Endothelial cell of hepatic sinusoid (primary cell): ENCODE data around the gene LDLRAD3.

ENCODE experiments used
- in situ Hi-C: cut with HindIII; loops from 2 replicates; pipeline ENCODE4 v1.10.0; 2017; ENCODE audit warnings: low sequenced_read_pairs

The LDLRAD3 gene

DNA sequence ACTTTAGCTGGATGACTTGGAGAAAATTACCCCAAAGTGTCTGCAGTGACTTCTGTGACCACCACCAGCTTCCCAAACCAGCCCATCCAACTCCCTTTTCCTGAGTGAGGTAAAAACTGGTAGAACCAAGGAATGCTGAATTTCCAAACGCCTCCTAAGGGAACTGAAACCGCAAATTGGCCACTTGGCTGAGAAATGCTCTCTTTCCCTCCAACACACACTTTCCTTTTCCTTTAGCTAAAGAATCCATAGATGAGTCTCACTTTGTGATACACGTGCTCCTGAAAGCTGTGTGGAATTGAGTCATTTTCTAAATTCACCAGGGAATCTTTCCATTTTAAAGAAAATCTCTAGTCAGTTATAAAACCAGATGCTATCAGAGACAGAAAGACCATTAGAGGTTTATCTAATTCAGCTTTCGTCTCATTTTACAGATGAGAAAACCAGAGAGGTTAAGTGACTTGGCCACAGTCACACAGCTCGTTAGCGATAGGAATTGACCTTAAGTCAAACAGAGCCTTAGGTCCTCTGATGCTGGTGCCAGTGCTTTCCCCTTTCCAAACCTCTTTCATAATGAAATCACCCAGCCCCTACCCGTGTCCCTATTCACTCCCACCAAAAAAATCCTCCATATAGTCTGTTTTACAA is 208.2 kb downstream of the LDLRAD3 start:
- in situ Hi-C loops, result no loop called here

DNA sequence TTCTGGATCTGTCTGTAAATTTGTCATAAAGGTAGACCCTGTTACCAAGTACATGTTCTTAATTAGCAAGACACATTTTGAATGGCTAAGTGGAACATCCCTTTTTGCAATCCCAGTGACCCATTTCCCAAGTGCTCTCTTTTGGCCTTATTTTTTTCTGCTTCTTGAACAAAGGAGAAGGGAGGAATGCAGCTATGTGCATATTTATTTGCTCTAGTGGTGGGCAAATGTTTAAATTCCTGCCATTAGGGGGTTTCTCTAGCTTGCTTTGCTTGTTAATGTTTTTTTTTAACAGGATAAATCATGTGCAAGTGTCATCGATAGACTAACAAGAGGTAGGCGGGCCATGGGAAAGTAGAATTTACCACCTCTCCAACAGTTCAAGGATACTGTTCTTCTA is 209.7 kb downstream of the LDLRAD3 start:
- in situ Hi-C loops, result no loop called here

DNA sequence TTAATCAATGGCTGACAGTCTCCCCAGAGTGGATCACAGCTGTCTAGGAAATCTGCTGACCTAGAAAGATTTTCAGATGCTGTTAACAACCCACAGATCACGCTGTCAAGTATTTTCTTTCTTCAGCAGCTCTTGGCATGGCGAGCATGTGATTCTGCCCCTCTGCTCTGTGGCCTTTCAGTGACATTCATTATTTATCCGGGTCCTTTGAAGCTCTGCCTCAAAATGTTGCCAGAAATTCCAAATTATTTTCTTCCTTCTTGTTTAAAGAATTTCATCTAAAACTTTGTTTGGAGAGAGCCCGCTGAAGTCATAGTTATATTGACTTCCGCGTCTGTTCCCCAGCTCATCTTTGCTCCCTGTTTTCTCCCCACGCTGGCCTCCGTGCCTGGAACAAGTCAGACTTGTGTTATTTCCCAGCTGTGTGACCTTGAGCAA is 211.3 kb downstream of the LDLRAD3 start:
- in situ Hi-C loops, result no loop called here

DNA sequence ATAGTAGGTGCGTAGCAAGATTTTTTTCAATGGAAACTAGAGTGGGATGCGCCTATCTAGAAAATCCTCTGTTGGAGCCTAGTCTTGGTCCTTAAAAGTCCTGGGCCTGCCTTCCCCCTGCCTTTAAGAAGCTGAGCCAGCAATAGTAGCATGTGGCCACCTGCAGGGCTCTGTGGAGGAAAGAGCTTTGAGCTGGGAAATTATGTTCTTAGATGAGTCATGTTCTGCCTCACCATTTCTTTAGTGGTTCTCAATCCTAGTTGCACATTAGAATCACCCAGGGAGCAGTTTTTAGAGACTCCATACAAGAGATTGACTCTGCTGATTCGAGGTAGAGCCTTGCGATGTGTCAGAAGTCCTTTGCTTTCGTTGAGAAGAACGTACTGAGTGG is 211.9 kb downstream of the LDLRAD3 start:
- in situ Hi-C loops, result no loop called here

DNA sequence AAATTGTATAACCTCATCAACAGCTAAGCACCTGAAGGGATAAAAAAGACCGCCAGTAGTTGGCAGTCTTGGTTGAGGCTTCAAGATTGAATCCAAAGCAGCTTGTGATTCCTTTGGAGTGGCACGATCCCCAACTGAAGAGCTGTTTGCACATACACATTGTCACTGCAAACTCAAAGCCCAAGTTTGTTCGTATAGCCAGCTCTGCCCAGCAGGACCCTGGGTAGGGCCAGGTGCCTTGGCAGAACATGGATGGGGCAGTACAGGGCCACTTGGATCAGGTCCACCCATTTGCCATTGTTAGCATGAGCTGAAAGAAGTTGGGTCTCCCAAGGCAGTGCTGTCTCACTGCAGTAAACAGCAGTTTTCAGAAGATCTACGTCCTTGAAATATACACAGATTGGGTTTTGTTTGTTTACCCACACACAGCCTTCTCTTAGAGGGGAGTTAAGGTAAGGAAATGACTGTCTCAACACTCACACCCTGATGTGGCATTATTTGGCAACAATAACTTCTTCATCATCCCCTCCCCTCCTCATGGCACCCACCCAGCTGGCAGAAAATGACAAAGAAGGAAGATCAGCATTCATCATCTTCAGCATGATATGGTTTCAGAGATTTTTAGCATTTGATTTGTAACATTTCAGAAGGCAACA is 212.4 kb downstream of the LDLRAD3 start:
- in situ Hi-C loops, result no loop called here

DNA sequence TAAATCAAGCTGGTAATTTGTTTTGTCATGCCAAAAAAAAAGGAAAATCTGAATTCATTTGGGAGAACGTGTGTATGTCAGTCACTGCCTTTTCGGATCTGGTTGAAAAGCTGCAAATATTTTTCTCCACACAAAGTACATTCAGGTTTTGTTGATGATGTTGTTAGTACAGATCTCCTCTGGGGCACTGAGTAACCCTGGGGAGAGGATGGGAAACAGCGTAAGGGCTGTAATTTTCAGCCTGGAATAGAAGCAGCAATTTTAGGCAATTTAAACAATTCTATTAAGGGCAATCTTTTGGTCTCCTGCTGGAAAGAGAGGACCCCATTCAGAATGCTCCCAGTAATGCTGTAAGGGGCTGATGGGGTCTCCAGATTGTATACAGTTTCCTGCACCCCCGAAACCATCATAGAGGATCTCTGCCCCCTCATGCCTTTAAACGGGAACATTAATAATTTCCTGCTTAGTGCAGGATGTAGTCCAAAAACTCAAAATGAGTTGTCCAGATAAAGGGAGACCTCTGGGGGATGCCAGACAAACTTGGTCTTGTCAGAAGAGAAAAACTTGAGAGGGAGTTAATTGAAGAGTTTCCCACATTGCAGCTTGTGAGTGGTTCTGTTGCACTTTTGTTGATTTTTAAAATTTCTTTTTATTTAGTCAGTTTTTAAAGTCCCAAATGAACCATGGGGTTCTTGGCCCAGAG is 213.1 kb downstream of the LDLRAD3 start:
- in situ Hi-C loops, result no loop called here

DNA sequence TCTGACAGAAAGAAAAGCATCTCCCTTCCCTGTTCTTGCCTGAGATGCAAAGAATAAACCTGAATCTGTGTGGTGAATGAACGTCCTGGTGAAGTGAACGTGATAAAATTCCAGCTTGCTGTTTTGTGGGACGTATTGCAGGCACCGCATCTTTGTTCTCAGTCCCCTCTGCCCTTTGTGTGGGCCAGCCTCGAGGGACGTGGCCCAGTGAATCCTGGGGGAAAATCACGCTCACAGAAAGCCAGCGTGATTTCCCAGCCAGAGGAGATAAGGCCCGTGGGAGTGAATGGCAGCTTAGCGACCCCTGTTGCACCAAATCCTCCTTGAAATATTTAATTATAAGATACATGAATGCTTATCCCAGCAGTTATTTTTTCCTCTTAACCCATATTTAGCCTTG is 216.2 kb downstream of the LDLRAD3 start:
- in situ Hi-C loops, result no loop called here

DNA sequence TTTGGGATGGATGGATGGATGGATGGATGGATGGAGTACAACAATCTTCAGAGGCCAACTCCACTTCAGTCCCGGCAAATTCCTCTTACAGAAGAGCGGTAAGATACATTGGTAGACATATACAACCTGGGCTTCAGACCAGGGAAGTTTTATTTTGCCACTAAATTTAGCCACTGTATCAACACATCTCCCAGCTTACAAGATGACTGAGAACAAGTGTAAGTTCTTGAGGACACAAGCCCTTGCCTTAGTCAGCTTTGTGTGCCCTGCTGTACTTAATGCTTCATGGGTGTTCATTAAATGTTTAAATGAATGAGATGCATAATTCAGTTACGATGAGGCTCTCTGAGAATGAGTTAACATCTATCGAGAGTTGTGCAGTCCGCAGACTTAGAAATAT is 217.7 kb downstream of the LDLRAD3 start:
- in situ Hi-C loops, result no loop called here

DNA sequence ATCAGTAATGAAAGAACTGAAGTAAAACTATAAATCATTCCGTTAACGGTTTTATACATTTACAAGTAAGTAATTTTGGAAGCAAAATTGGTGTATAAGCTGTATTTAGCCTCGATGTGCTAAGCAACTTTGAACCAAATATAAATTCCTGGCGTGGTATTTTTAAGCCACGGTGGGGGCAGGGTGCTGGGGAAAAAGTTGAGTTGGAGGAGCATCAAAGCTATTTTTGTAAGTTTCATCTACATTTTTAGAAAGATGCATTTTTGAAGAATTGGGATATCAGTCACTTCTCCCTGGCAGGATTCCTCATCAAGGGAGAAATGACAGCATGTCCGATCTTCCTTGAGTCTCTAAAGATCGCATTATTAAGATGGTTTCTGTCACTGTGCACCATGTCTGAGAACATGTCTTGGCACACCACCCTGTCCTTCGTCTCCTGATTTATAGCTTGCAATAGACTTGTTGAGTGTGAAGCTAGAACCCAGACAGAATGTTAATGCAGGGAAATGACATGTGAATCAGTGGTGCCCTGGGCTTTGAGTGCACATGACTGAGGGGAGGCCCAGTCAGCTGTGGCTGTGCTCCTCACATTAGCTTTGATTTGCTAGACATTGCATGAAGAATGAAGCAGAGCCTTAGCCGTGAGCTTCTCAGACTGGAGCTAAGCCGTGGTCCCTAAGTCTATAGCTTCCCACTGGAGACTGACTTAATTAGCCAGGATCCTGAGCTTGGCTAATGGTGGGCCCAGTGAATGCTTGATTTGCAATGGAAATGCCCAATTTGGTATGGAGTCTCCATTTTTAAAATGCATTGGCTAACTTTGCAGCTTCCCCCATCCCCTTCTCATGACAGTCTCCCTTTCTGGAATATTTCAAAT is 218.4 kb downstream of the LDLRAD3 start:
- in situ Hi-C loops, result no loop called here

DNA sequence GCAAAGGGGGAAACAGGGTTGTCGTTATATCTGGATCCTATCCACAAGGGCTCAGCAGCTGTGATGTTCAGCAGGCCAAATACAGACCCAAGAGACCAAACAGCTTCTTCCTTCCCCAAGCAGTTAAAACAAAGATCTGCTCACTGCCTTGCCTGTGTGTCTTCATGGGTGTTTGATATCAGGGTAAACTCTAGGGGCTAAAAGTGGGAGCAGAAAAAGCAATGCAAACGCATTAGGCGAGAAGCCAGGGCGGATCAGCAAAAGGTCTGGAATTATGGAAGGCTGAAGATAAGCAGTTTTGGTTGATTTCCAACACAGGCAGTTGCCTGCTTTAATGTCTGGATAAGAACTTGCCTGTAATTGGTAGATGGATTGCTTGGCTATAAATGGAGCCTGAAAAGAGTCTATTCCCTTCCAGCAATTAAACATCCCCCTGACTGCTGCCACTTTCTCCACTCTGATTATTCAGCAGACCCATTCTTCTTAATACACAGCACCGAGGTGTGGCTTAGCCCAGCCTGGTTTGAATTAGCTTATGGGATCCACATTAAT is 219.1 kb downstream of the LDLRAD3 start:
- in situ Hi-C loops, result no loop called here

DNA sequence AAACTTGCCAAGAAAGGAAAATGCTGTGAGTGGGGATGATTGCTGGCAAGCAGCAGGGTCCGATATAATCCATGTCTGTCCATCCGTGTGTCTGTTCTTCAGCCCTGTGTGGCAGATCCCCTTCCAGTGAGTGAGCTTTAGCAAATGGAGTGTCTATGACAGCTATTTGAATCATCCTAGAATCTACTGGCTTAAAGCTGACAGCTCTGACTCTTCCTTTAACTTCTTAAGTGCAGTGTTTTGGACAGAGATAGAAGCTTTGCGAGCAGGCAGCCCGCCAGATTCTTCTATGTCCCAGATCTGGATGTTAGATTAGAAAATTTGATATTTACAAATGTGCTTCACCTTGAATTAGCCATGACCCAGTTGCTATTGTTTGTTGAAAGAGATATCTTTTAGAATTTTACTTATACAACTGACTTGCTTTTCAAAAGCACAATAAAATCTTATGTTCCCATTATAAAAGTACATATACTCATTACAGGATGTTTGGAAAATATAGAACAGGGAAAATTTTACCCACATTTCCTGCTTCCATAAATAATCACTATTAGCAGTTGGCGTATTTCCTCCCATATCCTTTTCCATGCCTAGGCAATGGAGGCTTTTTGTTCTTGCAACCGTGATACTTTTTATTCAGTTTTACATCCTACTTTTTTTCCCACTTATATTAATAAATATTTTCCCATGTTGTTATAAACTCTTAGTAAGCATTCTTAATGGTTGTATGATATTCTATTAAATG is 220.8 kb downstream of the LDLRAD3 start:
- in situ Hi-C loops, result no loop called here

DNA sequence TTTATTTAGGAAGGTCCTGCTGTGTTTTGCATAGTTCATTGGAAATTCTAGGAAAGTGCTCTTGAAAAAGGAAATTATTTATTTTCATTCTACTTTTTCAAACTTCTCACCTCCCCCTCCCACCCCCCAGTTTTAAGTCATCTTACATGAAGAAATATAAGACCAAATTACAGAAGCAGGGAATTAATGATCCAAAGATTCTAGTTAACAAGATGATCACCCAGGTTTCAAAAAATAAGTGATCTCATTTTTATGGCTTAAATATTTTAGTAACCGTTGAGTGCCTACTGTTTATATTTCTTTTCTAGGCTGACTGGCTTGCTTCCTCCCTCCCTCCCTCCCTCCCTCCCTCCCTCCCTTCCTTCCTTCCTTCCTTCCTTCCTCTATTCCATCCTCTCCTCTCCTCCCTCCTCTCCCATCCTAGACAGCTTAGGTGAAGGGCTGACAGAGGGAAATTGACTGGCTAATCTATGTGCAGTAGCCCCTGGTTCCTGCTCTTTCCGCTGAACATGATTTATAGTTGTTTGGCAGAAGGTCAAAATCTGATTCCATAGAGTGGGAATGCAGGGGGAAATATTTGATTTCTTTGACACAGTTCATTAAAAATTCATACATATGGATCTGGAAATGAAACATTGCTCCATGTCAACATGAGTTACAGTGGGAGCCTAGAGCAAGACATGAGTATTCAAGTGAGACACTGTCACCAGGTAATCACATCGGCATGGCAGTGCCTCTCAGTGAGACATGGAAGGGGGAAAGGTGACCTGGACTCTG is 221.9 kb downstream of the LDLRAD3 start:
- in situ Hi-C loops, result no loop called here

DNA sequence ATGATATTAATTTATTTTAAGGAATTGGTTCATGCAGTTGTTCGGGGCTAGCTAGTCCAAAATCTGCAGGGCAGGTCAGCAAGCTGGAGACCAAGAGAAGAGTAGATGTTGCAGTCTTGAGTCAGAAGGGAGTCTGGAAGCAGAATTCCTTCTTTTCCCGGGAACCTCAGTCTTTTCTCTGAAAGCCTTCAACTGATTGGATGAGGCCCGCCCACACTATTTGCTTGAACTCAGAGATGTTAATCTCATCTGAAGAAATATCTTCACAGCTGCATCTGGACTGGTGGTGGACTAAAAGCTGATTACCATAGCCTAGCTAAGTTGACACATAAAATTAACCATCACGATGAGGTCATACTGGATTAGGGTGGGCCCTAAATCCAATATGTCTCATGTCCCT is 223.2 kb downstream of the LDLRAD3 start:
- in situ Hi-C loops, result no loop called here

DNA sequence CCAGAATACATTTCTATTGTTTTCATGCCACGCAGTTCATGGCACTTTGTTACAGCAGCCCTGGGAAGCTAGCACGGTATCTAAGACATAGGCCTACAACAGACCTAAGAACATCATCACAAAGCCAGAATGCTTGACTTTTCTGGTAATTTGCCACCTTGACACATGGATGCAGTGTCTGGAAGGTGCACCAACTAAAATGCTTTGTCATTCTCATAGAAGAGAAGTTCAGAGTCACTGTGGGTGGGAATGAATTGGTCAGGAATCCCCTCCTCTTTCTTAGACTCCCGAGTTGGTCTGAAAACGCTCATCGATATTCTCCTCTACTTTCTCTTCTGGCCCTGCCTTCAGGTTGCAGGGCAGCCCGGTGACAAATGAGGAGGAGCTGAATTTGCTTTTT is 223.9 kb downstream of the LDLRAD3 start:
- in situ Hi-C loops, result no loop called here

DNA sequence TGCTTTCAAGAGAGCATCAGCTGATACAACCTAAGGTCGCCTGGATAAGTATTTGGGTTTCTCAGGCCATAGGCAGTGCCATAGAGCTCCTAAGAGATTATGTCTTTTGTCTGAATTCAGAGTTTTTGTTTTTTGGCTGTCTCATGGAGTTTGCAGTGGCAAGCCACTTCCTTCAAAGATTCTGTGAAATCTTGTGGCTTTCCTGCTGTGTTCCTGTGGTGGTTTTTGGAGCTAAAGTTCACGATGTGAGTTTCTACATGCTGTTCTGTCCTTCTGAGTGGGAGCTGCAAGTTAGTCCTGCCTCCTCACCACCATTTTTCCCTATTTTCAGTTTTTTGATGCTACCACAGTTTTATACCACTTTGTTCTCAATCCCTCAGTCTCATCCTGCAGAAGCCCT is 234.0 kb downstream of the LDLRAD3 start:
- in situ Hi-C loops, result no loop called here

DNA sequence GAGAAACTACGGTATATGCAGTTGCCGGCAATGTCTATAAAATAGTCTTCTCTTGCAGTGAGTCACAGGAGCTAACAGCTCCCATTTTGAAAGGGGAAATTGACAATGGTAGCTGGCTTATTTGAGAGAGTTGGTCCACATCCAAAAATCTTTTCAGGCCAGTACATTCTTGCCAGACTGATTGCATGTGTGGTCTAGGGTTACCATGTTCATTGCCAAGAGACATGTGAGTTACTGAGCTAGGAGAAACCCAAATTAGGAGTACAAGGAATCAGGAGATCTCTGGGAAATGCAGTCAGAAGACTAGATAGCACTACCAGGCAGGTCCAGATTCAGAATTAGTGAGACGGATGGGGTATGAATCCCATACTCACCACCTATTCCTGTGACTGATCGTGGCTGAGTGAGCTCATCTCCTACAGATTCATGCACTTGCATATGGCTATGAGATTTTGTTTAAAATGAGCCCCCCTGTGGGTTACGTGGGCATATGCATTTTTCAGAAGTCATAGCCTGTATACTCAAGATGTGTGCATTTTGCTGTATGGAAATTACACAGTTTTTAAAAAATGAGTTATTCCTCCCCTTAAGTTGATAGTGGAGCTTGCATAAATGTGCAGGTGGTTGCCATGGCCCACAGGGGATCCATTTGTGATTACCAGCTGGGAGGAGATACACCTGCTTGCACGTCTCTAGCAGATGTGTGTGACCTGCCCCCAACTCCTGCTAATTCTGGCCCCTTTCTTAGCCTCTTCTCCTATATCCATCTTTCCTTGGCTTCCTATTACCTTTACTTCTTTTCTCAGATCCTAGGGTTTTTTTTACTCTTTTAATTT is 242.7 kb downstream of the LDLRAD3 start:
- in situ Hi-C loops, result no loop called here

DNA sequence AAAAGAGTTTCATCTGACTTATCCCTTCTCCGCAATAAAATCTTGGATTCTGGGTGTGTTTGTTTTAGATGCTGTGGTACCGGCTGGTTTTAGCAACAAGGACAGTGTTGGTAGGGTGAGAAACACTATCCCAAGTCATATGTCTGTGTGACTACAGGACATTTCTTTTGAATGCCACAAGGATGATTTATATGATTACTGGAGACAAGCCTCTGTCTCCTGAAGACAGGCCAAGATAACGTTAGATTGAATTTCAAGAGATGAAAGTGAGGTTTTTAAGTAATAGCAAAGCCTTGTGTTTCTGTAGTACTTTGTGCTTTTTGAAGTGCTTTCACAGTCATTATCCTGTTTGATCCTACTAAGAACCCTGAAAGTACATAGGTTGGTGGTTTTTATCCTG is 243.8 kb downstream of the LDLRAD3 start:
- in situ Hi-C loops, result no loop called here

DNA sequence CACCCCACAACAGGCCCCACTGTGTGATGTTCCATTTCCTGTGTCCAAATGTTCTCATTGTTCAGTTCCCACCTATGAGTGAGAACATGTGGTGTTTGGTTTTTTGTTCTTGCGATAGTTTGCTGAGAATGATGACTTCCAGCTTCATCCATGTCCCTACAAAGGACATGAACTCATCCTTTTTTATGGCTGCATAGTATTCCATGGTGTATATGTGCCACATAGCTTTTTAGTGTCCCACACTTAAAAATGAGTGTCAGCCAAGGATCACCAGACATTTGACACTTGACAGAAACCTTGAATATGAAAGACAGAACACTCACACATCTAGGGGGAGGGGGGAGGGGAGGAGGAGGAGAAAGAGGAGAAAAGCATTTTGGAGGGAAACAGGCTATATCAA is 245.9 kb downstream of the LDLRAD3 start:
- in situ Hi-C loops, result loop anchor here (5.0 kb wide), 1 partner anchor 67 kb away; no protein-coding TSS in a partner anchor

DNA sequence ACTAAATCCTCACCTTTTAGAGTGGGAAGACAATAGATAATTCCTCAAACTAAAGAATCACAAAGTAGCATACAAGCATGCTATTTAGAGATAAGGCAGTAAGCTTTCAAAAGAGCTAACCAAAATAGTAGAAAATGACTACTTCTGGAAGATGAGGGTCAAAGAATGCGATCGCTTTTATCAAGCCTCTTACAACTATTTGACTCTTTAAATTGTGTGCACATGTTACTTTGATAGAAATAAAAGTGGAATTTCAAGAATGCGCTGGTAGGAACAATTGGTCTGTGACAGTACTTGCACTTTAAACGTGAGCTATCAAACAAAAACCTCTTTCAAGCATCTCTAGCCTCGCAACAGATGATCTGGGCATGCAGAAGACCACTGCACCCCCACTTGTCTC is 248.1 kb downstream of the LDLRAD3 start:
- in situ Hi-C loops, result loop anchor here (5.0 kb wide), 1 partner anchor 70 kb away; no protein-coding TSS in a partner anchor
